Measurements from ENCODE around the gene SHROOM1.

The SHROOM1 gene

GRCh38 chr5:132799392-132799791 is 31.1 kb downstream of the SHROOM1 start:
- TF ChIP-seq POLR2A (IDR thresholded peaks at IDR 0.05; ENCODE audit: low read depth, low read length): no peak
- TF ChIP-seq POLR2AphosphoS5 (IDR thresholded peaks at IDR 0.05; ENCODE audit: low read depth, low read length): no peak
- TF ChIP-seq TAF1 (IDR thresholded peaks at IDR 0.05; ENCODE audit: borderline replicate concordance, low read depth, low read length): no peak
- DNase-seq (ENCODE audit: insufficient read length) (no peak), FAIRE-seq (no peak)

GRCh38 chr5:132797651-132798050 is 32.8 kb downstream of the SHROOM1 start:
- TF ChIP-seq POLR2A (IDR thresholded peaks at IDR 0.05; ENCODE audit: low read depth, low read length): no peak
- TF ChIP-seq POLR2AphosphoS5 (IDR thresholded peaks at IDR 0.05; ENCODE audit: low read depth, low read length): no peak
- TF ChIP-seq TAF1 (IDR thresholded peaks at IDR 0.05; ENCODE audit: borderline replicate concordance, low read depth, low read length): no peak
- no peak for FAIRE-seq
- DNase-seq (ENCODE audit: insufficient read length): no peak

DNA sequence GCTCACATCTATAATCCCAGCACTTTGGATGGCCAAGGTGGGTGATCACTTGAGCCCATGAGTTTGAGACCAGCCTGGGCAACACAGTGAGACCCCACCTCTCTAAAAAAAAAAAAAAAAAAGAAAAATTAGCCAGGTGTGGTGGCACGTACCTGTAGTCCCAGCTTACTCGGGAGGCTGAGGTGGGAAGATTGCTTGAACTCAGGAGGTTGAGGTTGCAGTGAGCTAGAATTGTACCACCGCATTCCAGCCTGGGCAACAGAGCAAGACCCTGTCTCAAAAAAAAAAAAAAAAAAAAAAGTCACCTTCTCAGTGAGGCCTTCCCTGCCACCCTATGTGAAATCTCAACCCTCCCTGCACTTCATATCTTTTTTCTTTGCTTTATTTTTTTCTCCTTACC is 39.4 kb downstream of the SHROOM1 start:
- TF ChIP-seq POLR2A (IDR thresholded peaks at IDR 0.05; ENCODE audit: low read depth, low read length) (no peak), TAF1 (IDR thresholded peaks at IDR 0.05; ENCODE audit: borderline replicate concordance, low read depth, low read length) (no peak), POLR2AphosphoS5 (IDR thresholded peaks at IDR 0.05; ENCODE audit: low read depth, low read length) (no peak)
- FAIRE-seq (no peak), DNase-seq (ENCODE audit: insufficient read length) (no peak)

DNA sequence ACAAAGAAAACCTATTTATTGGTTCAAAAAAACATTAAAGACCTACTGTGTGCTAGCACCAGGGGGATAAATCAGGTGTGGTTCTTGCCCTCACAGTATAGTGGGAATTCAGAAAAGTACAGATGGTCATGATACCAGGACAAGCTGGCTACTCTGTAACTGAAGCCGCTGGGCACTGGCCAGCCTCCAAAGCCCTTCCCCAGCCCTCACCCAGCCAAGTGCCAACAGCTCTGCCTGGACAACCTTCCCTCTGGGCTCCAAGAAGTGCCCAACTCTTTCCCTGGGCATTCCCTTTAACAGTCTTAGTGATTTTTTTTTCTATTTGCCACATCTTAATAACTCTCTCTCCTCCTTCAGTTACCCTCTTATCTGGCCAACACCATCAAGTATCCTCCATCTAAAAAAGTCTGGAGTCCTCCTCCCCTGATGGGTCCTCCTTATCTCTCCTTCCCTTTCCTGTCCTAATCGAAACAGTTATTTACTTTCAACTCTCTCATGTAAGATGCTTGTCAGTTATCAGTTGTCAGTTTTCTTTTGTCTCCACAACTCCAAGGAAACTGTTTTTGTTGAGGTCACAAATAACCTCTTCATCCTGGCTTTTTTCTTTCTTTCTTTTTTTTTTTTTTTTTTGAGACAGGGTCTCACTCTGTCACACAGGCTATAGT is 40.1 kb downstream of the SHROOM1 start:
- no peak for DNase-seq (ENCODE audit: insufficient read length)
- FAIRE-seq: peak; percentile 9
- TF ChIP-seq TAF1 (IDR thresholded peaks at IDR 0.05; ENCODE audit: borderline replicate concordance, low read depth, low read length): no peak
- no peak for TF ChIP-seq POLR2AphosphoS5 (IDR thresholded peaks at IDR 0.05; ENCODE audit: low read depth, low read length)

DNA sequence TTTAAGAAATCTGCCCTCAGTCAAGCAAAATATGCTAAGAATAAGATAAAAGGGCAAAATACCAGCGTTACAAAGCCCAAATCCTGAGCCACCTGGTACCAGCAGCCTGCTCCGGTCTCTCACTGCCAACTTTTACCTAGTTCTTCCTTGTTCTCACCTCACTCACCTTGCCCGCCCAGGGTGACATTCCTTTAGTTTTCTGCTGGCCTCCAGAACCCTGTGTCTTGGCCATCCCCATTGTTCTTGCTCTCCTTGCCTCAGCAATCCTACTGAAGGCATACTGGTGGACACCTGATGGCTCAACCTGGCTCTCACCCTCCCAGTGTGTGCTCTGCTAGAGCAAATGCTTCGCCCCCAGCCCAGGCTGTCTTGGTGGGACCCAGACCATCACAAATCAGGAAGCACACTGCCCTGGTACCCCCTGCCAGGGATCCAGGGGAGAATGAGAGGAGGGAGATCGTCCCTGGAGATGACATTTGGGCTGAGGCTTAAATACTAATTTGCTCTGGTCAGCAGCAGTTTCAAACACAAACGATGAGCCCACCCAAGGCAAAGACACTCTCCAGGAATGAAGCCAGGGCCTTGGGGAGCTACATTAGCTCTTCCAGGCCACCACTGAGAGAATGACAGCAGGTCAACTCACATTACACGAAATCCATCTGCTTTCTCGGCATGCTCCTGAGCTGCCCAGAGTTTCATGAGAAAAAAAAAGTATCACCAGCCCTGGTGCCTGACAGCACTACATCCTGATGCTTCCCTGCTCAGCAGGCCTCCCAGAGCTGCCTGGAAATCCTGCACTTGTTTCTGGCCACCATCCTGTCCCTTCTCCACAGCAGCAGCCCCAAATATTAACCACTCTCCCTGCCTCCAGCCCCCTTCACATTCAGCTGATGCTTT is 41.2 kb downstream of the SHROOM1 start:
- FAIRE-seq: no peak
- no peak for DNase-seq (ENCODE audit: insufficient read length)
- TF ChIP-seq TAF1 (IDR thresholded peaks at IDR 0.05; ENCODE audit: borderline replicate concordance, low read depth, low read length) (no peak), POLR2AphosphoS5 (IDR thresholded peaks at IDR 0.05; ENCODE audit: low read depth, low read length) (no peak), POLR2A (IDR thresholded peaks at IDR 0.05; ENCODE audit: low read depth, low read length) (no peak)

GRCh38 chr5:132788508-132788907 is 41.9 kb downstream of the SHROOM1 start:
- no peak for DNase-seq (ENCODE audit: insufficient read length)
- FAIRE-seq: no peak
- no peak for TF ChIP-seq TAF1 (IDR thresholded peaks at IDR 0.05; ENCODE audit: borderline replicate concordance, low read depth, low read length)
- no peak for TF ChIP-seq POLR2AphosphoS5 (IDR thresholded peaks at IDR 0.05; ENCODE audit: low read depth, low read length)
- TF ChIP-seq POLR2A (IDR thresholded peaks at IDR 0.05; ENCODE audit: low read depth, low read length): no peak

GRCh38 chr5:132787076-132787475 is 43.4 kb downstream of the SHROOM1 start:
- no peak for DNase-seq (ENCODE audit: insufficient read length)
- FAIRE-seq: no peak
- no peak for TF ChIP-seq POLR2A (IDR thresholded peaks at IDR 0.05; ENCODE audit: low read depth, low read length)
- no peak for TF ChIP-seq TAF1 (IDR thresholded peaks at IDR 0.05; ENCODE audit: borderline replicate concordance, low read depth, low read length)
- TF ChIP-seq POLR2AphosphoS5 (IDR thresholded peaks at IDR 0.05; ENCODE audit: low read depth, low read length): no peak

GRCh38 chr5:132785864-132786263 is 44.6 kb downstream of the SHROOM1 start:
- TF ChIP-seq POLR2A (IDR thresholded peaks at IDR 0.05; ENCODE audit: low read depth, low read length) (no peak), TAF1 (IDR thresholded peaks at IDR 0.05; ENCODE audit: borderline replicate concordance, low read depth, low read length) (no peak), POLR2AphosphoS5 (IDR thresholded peaks at IDR 0.05; ENCODE audit: low read depth, low read length) (no peak)
- DNase-seq (ENCODE audit: insufficient read length): no peak
- no peak for FAIRE-seq

GRCh38 chr5:132785365-132785764 is 45.1 kb downstream of the SHROOM1 start:
- FAIRE-seq (peak; percentile 56), DNase-seq (ENCODE audit: insufficient read length) (no peak)
- TF ChIP-seq POLR2AphosphoS5 (IDR thresholded peaks at IDR 0.05; ENCODE audit: low read depth, low read length) (no peak), TAF1 (IDR thresholded peaks at IDR 0.05; ENCODE audit: borderline replicate concordance, low read depth, low read length) (no peak), POLR2A (IDR thresholded peaks at IDR 0.05; ENCODE audit: low read depth, low read length) (no peak)

- TF ChIP-seq POLR2A (IDR thresholded peaks at IDR 0.05; ENCODE audit: low read depth, low read length) (no peak), POLR2AphosphoS5 (IDR thresholded peaks at IDR 0.05; ENCODE audit: low read depth, low read length) (no peak), TAF1 (IDR thresholded peaks at IDR 0.05; ENCODE audit: borderline replicate concordance, low read depth, low read length) (no peak)
- FAIRE-seq (no peak), DNase-seq (ENCODE audit: insufficient read length) (no peak)
Measured at GRCh38 chr5:132782101-132782500, 48.3 kb downstream of the SHROOM1 start.

DNA sequence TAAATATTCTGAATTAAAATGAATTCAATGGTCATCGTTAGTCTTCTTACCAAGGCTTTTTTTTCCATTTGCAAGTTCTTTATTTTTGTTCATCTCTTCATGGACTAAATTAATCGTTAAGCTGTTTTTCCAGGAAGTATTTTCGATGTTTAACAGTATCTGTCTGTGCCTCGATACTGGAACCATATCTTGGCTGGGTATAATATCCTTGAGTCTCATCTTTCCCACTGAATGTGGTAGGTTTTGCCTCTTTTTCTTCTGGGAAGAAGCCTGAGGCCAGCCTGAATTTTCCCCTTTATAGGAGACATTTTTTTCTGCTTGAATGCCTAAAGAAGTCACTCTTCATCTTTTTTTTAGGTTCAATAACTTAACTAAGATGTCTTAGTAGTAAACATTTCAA is 49.4 kb downstream of the SHROOM1 start:
- no peak for FAIRE-seq
- DNase-seq (ENCODE audit: insufficient read length): no peak
- TF ChIP-seq POLR2A (IDR thresholded peaks at IDR 0.05; ENCODE audit: low read depth, low read length) (no peak), POLR2AphosphoS5 (IDR thresholded peaks at IDR 0.05; ENCODE audit: low read depth, low read length) (no peak), TAF1 (IDR thresholded peaks at IDR 0.05; ENCODE audit: borderline replicate concordance, low read depth, low read length) (no peak)

GRCh38 chr5:132780577-132780976 is 49.9 kb downstream of the SHROOM1 start:
- no peak for TF ChIP-seq TAF1 (IDR thresholded peaks at IDR 0.05; ENCODE audit: borderline replicate concordance, low read depth, low read length)
- TF ChIP-seq POLR2A (IDR thresholded peaks at IDR 0.05; ENCODE audit: low read depth, low read length): no peak
- no peak for TF ChIP-seq POLR2AphosphoS5 (IDR thresholded peaks at IDR 0.05; ENCODE audit: low read depth, low read length)
- FAIRE-seq (no peak), DNase-seq (ENCODE audit: insufficient read length) (no peak)
